ENCODE measurements around the gene STAT1.

- TF ChIP-seq, protein P1, sequence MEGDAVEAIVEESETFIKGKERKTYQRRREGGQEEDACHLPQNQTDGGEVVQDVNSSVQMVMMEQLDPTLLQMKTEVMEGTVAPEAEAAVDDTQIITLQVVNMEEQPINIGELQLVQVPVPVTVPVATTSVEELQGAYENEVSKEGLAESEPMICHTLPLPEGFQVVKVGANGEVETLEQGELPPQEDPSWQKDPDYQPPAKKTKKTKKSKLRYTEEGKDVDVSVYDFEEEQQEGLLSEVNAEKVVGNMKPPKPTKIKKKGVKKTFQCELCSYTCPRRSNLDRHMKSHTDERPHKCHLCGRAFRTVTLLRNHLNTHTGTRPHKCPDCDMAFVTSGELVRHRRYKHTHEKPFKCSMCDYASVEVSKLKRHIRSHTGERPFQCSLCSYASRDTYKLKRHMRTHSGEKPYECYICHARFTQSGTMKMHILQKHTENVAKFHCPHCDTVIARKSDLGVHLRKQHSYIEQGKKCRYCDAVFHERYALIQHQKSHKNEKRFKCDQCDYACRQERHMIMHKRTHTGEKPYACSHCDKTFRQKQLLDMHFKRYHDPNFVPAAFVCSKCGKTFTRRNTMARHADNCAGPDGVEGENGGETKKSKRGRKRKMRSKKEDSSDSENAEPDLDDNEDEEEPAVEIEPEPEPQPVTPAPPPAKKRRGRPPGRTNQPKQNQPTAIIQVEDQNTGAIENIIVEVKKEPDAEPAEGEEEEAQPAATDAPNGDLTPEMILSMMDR (IDR thresholded peaks at IDR 0.05; ENCODE audit: low read depth, low read length): no peak
- no peak for TF ChIP-seq EZH2phosphoT487 (IDR thresholded peaks at IDR 0.05; ENCODE audit: low read depth)
Observed at GRCh38 chr2:190988910-190989309, 25.1 kb downstream of the STAT1 start.
